Measurements from ENCODE around the gene GLRX5.

GLRX5 gene

GRCh38 chr14:95523051-95523814 lies 11.6 kb upstream of the GLRX5 start:
- Histone ChIP-seq H3K4me2 (ENCODE audit: low read depth, low read length, poor library complexity, severe bottlenecking) (no peak overlapping the region), H3K9ac (ENCODE audit: low read length) (no peak overlapping the region)

GRCh38 chr14:95523815-95524448 lies 10.9 kb upstream of the GLRX5 start:
- Histone ChIP-seq H3K9me3 (ENCODE audit: insufficient read depth, low read length) (no peaks in the 10 kb centered on the region), H3K79me2 (ENCODE audit: insufficient read depth, low read length) (no peaks in the 10 kb centered on the region), H3K9ac (ENCODE audit: low read length) (no peak overlapping the region), H3F3A (ENCODE audit: insufficient read depth) (no peaks in the 10 kb centered on the region), H3K36me3 (ENCODE audit: low read length) (no peaks in the 10 kb centered on the region), H3K27ac (ENCODE audit: low read depth, low read length) (no peak overlapping the region), H3K9me2 (replicated peaks; ENCODE audit: insufficient read depth, low read length) (no peaks in the 10 kb centered on the region), H3K27me3 (ENCODE audit: low read length) (no peaks in the 10 kb centered on the region), H3K4me3 (ENCODE audit: insufficient read depth, low read length, poor library complexity, severe bottlenecking) (no peak overlapping the region), H2AFZ (ENCODE audit: low read depth, low read length, severe bottlenecking) (no peak overlapping the region), H3K4me2 (ENCODE audit: low read depth, low read length, poor library complexity, severe bottlenecking) (no peak overlapping the region), H4K20me1 (ENCODE audit: low read depth, low read length) (no peaks in the 10 kb centered on the region)
- TF ChIP-seq EZH2phosphoT487 (conservative IDR thresholded peaks at IDR 0.05; ENCODE audit: low read length) (no peak), CTCF (IDR thresholded peaks at IDR 0.05; ENCODE audit: insufficient read depth, low read length, poor library complexity, severe bottlenecking) (no peak)

More at GRCh38 chr14:95523051-95523814, 11.6 kb upstream of the GLRX5 start:
- H3K9me3 ChIP-seq (ENCODE audit: insufficient read depth, low read length), result no peaks in the 10 kb centered on the region
- H3F3A ChIP-seq (ENCODE audit: insufficient read depth), result no peaks in the 10 kb centered on the region
- no peak overlapping the region for H2AFZ ChIP-seq (ENCODE audit: low read depth, low read length, severe bottlenecking)
- no peak overlapping the region for H3K4me3 ChIP-seq (ENCODE audit: insufficient read depth, low read length, poor library complexity, severe bottlenecking)
- no peaks in the 10 kb centered on the region for H3K9me2 ChIP-seq (replicated peaks; ENCODE audit: insufficient read depth, low read length)
- no peaks in the 10 kb centered on the region for H3K27me3 ChIP-seq (ENCODE audit: low read length)
- no peaks in the 10 kb centered on the region for H3K79me2 ChIP-seq (ENCODE audit: insufficient read depth, low read length)
- TF ChIP-seq CTCF (IDR thresholded peaks at IDR 0.05; ENCODE audit: insufficient read depth, low read length, poor library complexity, severe bottlenecking) (no peak), EZH2phosphoT487 (conservative IDR thresholded peaks at IDR 0.05; ENCODE audit: low read length) (no peak)
- no peaks in the 10 kb centered on the region for H4K20me1 ChIP-seq (ENCODE audit: low read depth, low read length)
- H3K36me3 ChIP-seq (ENCODE audit: low read length), result no peaks in the 10 kb centered on the region
- no peak overlapping the region for H3K27ac ChIP-seq (ENCODE audit: low read depth, low read length)

GRCh38 chr14:95524706-95525512 lies 9.9 kb upstream of the GLRX5 start:
- H3K9ac ChIP-seq (ENCODE audit: low read length), result no peak overlapping the region
- H3K4me2 ChIP-seq (ENCODE audit: low read depth, low read length, poor library complexity, severe bottlenecking), result no peak overlapping the region
- TF ChIP-seq EZH2phosphoT487 (conservative IDR thresholded peaks at IDR 0.05; ENCODE audit: low read length) (no peak), CTCF (IDR thresholded peaks at IDR 0.05; ENCODE audit: insufficient read depth, low read length, poor library complexity, severe bottlenecking) (no peak)
- H3K27me3 ChIP-seq (ENCODE audit: low read length), result no peaks in the 10 kb centered on the region
- no peaks in the 10 kb centered on the region for H3K9me2 ChIP-seq (replicated peaks; ENCODE audit: insufficient read depth, low read length)
- H3K79me2 ChIP-seq (ENCODE audit: insufficient read depth, low read length), result no peaks in the 10 kb centered on the region
- no peak overlapping the region for H3K27ac ChIP-seq (ENCODE audit: low read depth, low read length)
- no peaks in the 10 kb centered on the region for H3K36me3 ChIP-seq (ENCODE audit: low read length)
- H3F3A ChIP-seq (ENCODE audit: insufficient read depth), result 0 out of 2 replicates have a peak, but pooled peaks cover 5% of the 10 kb centered on the region
- no peaks in the 10 kb centered on the region for H4K20me1 ChIP-seq (ENCODE audit: low read depth, low read length)
- H3K4me3 ChIP-seq (ENCODE audit: insufficient read depth, low read length, poor library complexity, severe bottlenecking), result no peak overlapping the region
- H3K9me3 ChIP-seq (ENCODE audit: insufficient read depth, low read length), result no peaks in the 10 kb centered on the region
- no peak overlapping the region for H2AFZ ChIP-seq (ENCODE audit: low read depth, low read length, severe bottlenecking)
